Measurements from ENCODE around the gene OR6B1. TPM values are rescaled to one million over a fixed set of nuclear protein-coding genes. Genes with fewer than 3 reads are reported as not detected.

Gene OR6B1
- total and polyA plus RNA-seq, 2 of the 8 experiments (the other 6 are each of a cell fraction or from before 2014, with no cell fraction given), result not detected

- H3K36me3 ChIP-seq (ENCODE audit: control insufficient read depth in 2 of 4, insufficient read depth in 4 of 4, low read length in 3 of 4), result 0 out of 8 replicates have a peak, but pooled peaks cover 0 to 3% (median 0%) of the 10 kb centered on the region in 4 experiments
- no peak overlapping the region for H2BK120ac ChIP-seq (replicated peaks; ENCODE audit: low read depth, low read length)
- H3K4me2 ChIP-seq (ENCODE audit: insufficient read depth in 1 of 2, low read depth in 2 of 2, low read length in 2 of 2), result no peak overlapping the region
- ChIA-PET POLR2A (ENCODE audit: partially characterized antibody) (no interaction called here), CTCF (ENCODE audit: partially characterized antibody) (interaction anchor here (0.8 to 5.1 kb wide), 2 partner anchors 12 to 84 kb away, joined by 3 to 20 read pairs; no protein-coding TSS in a partner anchor)
- H3K4me1 ChIP-seq (replicated peaks in 1 of 4; ENCODE audit: control insufficient read depth in 3 of 4, insufficient read depth in 4 of 4, low read length in 3 of 4), result no peaks in the 10 kb centered on the region
- no peak overlapping the region for H3K4me3 ChIP-seq (ENCODE audit: extremely low read depth in 1 of 4, insufficient read depth in 2 of 4, low read depth in 3 of 4, low read length in 4 of 4)
- H3K9ac ChIP-seq (replicated peaks in 1 of 4; ENCODE audit: extremely low read depth in 1 of 4, low read depth in 3 of 4, low read length in 3 of 4), result no peak overlapping the region
- H3K79me2 ChIP-seq (ENCODE audit: control insufficient read depth in 1 of 2, insufficient read depth in 2 of 2, low read length in 2 of 2), result no peaks in the 10 kb centered on the region
- no peak for DNase-seq (ENCODE audit: low read depth in 1 of 2, low spot score in 2 of 2)
- no peaks in the 10 kb centered on the region for H3K27me3 ChIP-seq (replicated peaks in 1 of 4; ENCODE audit: control insufficient read depth in 3 of 4, extremely low read depth in 1 of 4, insufficient read depth in 3 of 4, low read length in 3 of 4)
- H2AK5ac ChIP-seq (ENCODE audit: low read depth, low read length), result no peak overlapping the region
- H2BK15ac ChIP-seq (ENCODE audit: low read length), result no peak overlapping the region
- no peak overlapping the region for H3K23ac ChIP-seq (ENCODE audit: insufficient read length)
- H4K20me1 ChIP-seq (replicated peaks in 1 of 2; ENCODE audit: control insufficient read depth in 1 of 2, insufficient read depth in 2 of 2, low read length in 2 of 2), result no peaks in the 10 kb centered on the region
- H2AFZ ChIP-seq (ENCODE audit: low read length), result no peak overlapping the region
- no peaks in the 10 kb centered on the region for H3K79me1 ChIP-seq (ENCODE audit: low read depth, low read length)
- peaks cover 5 to 11% of the 10 kb centered on the region in 2 experiments; a peak in 3 of 4 replicates for H3K9me3 ChIP-seq (ENCODE audit: insufficient read depth in 2 of 2, low read depth in 1 of 2, low read length in 1 of 2)
- no peak overlapping the region for H3K14ac ChIP-seq (ENCODE audit: insufficient read length)
- H3K18ac ChIP-seq (ENCODE audit: extremely low read depth, low read length), result no peak overlapping the region
- no peak overlapping the region for H2BK5ac ChIP-seq (ENCODE audit: low read depth, low read length)
- no peak overlapping the region for H2BK20ac ChIP-seq (ENCODE audit: low read length)
- H3K56ac ChIP-seq (replicated peaks; ENCODE audit: insufficient read length, low read depth, low read length), result no peak overlapping the region
- no peak overlapping the region for H3K27ac ChIP-seq (ENCODE audit: low read depth, low read length)
- H4K91ac ChIP-seq (replicated peaks; ENCODE audit: insufficient read length, low read length), result no peak overlapping the region
- H4K5ac ChIP-seq (ENCODE audit: insufficient read length, low read depth, low read length), result no peak overlapping the region
- H3K4ac ChIP-seq (replicated peaks; ENCODE audit: insufficient read length, low read depth, low read length), result no peak overlapping the region
- no peak for FAIRE-seq
- no peaks in the 10 kb centered on the region for H3K23me2 ChIP-seq (ENCODE audit: low read depth, low read length)
- no peak overlapping the region for H4K8ac ChIP-seq (ENCODE audit: extremely low read depth, insufficient read depth, low read length)
- H2BK12ac ChIP-seq (ENCODE audit: low read depth, low read length), result no peak overlapping the region
- TF ChIP-seq HDAC2 (IDR thresholded peaks at IDR 0.05; ENCODE audit: borderline replicate concordance in 1 of 2, low read depth in 2 of 2, low read length in 2 of 2), result no peak
- TF ChIP-seq, protein P1, sequence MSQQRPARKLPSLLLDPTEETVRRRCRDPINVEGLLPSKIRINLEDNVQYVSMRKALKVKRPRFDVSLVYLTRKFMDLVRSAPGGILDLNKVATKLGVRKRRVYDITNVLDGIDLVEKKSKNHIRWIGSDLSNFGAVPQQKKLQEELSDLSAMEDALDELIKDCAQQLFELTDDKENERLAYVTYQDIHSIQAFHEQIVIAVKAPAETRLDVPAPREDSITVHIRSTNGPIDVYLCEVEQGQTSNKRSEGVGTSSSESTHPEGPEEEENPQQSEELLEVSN (IDR thresholded peaks at IDR 0.05), result no peak
- TF ChIP-seq JUN (IDR thresholded peaks at IDR 0.05; ENCODE audit: low read depth, low read length), result no peak
- TF ChIP-seq BRCA1 (IDR thresholded peaks at IDR 0.05; ENCODE audit: low read depth, low read length), result no peak
- no peak for TF ChIP-seq SIN3A (conservative IDR thresholded peaks at IDR 0.05 in 1 of 2, IDR thresholded peaks at IDR 0.05 in 1 of 2; ENCODE audit: low read depth in 1 of 2, low read length in 2 of 2)
- TF ChIP-seq RNF2 (IDR thresholded peaks at IDR 0.05; ENCODE audit: borderline replicate concordance, low read depth, low read length, missing control alignments, poor library complexity, severe bottlenecking), result no peak
Measured at GRCh38 chr7:143987513-143987912, 12.6 kb upstream of the OR6B1 start.

Data from H1 (cell line).